Glutamatergic neuron (in vitro differentiated cells): ENCODE data around the gene STK11. TPM values are rescaled to one million over a fixed set of nuclear protein-coding genes. Genes with fewer than 3 reads are reported as not detected.

Experiments used
- DNase-seq: peaks from one replicate; pipeline ENCODE4 v3.0.0; 2022
- H3K27ac Mint-ChIP-seq: one replicate; pipeline ENCODE4 v1.8.0; 2020; ENCODE audit warnings: mild to moderate bottlenecking, mixed read lengths, inconsistent platforms; ENCODE audit not compliant: unreplicated experiment
- H3K27me3 Mint-ChIP-seq: one replicate; pipeline ENCODE4 v1.8.0; 2020; ENCODE audit warnings: mild to moderate bottlenecking, moderate library complexity, mixed read lengths, inconsistent platforms; ENCODE audit not compliant: unreplicated experiment
- H3K36me3 Mint-ChIP-seq: one replicate; pipeline ENCODE4 v1.8.0; 2020; ENCODE audit warnings: mild to moderate bottlenecking, mixed read lengths, inconsistent platforms; ENCODE audit not compliant: unreplicated experiment
- H3K4me1 Mint-ChIP-seq: one replicate; pipeline ENCODE4 v1.8.0; 2020; ENCODE audit warnings: mild to moderate bottlenecking, low read depth, mixed read lengths, inconsistent platforms; ENCODE audit not compliant: unreplicated experiment
- H3K4me3 Mint-ChIP-seq: one replicate; pipeline ENCODE4 v1.8.0; 2020; ENCODE audit warnings: mild to moderate bottlenecking, mixed read lengths, inconsistent platforms; ENCODE audit not compliant: unreplicated experiment
- H3K9me3 Mint-ChIP-seq: one replicate; pipeline ENCODE4 v1.8.0; 2020; ENCODE audit warnings: mild to moderate bottlenecking, moderate library complexity, mixed read lengths, inconsistent platforms; ENCODE audit not compliant: unreplicated experiment
- CTCF ChIP-seq: fragments of 200-600 bp; sonication (generic); IDR thresholded peaks from one replicate; pipeline ENCODE4 v1.5.0; 2021; ENCODE audit not compliant: partially characterized antibody, unreplicated experiment
- total RNA-seq: library from RNA; stranded (reverse); fragmentation: NEBNext Ultra II Directional; extraction: Animal tissue kit (Norgen Biotek cat#: 25700); gene quantifications from one replicate; pipeline ENCODE4 v1.2.1, GENCODE V29; 2021; ENCODE audit not compliant: unreplicated experiment

Gene STK11
- total RNA-seq, 1 donor from 2014 or later = 48.2 TPM

GRCh38 chr19:1274081-1274851 lies 68.7 kb downstream of the STK11 start:
- Mint-ChIP-seq H3K27me3 (peaks cover 17% of the 10 kb centered on the region), H3K4me3 (peak overlapping the region; percentile 64), H3K4me1 (peaks cover 26% of the 10 kb centered on the region), H3K36me3 (no peaks in the 10 kb centered on the region), H3K9me3 (peaks cover 19% of the 10 kb centered on the region), H3K27ac (peak overlapping the region; percentile 76)
- no peak for TF ChIP-seq CTCF
- no peak for DNase-seq

- no peaks in the 10 kb centered on the region for H3K36me3 Mint-ChIP-seq
- no peak for DNase-seq
- H3K27me3 Mint-ChIP-seq = peaks cover 19% of the 10 kb centered on the region
- TF ChIP-seq CTCF = no peak
- H3K4me3 Mint-ChIP-seq = peak overlapping the region; percentile 20
- H3K9me3 Mint-ChIP-seq = peaks cover 19% of the 10 kb centered on the region
- peak overlapping the region; percentile 66 for H3K27ac Mint-ChIP-seq
- H3K4me1 Mint-ChIP-seq = peaks cover 27% of the 10 kb centered on the region
Measured at GRCh38 chr19:1274852-1275259, 69.3 kb downstream of the STK11 start.

- Mint-ChIP-seq H3K27me3 (peaks cover 24% of the 10 kb centered on the region), H3K4me3 (peak within 1 kb of the TSS; percentile 86), H3K9me3 (peaks cover 18% of the 10 kb centered on the region), H3K4me1 (peaks cover 29% of the 10 kb centered on the region), H3K27ac (peak within 1 kb of the TSS; percentile 66), H3K36me3 (no peaks in the 10 kb centered on the region)
- no peak for TF ChIP-seq CTCF
- DNase-seq = peak; percentile 96
Measured at GRCh38 chr19:1275260-1275975, 69.8 kb downstream of the STK11 start, which contains the start of gene FAM174C. TSS of gene FAM174C (plus strand) at chr19:1275530. CDS start at chr19:1275550, 20 bp downstream.

DNA sequence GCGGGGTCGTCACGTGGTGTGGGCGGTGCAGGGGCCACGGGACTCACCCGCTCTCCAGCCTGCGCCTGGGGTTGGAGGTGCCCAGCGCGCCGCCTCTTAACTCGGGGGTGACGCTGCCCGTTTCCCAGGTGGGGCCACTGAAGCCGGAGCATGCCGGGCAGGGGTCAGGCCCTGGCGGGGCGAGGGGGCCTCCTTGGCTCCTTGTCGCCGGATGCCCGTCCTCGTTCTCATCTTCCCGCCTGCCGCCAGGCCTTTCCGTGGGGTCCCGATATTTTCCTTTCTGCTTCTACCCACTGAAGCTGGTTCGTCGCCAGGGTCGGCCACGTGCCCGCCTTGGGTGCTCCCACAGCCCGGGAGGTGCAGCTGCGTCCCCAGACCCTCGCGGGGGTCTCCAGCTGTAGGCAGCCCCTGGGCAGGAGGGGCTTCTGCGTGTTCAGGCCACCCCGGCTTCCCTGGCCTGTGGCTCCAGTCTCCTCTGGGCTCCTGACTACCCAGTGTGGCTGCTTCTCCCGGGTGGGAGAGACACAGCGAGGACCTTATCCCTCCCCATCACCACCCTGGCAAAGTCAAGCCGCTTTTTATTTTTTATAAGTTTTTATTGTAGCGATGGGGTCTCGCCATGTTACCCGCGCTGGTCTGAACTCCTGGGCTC lies 70.5 kb downstream of the STK11 start:
- Mint-ChIP-seq H3K36me3 (no peaks in the 10 kb centered on the region), H3K27ac (no peak overlapping the region), H3K4me1 (peaks cover 25% of the 10 kb centered on the region), H3K27me3 (peaks cover 22% of the 10 kb centered on the region), H3K9me3 (peaks cover 15% of the 10 kb centered on the region), H3K4me3 (peak overlapping the region; percentile 86)
- no peak for TF ChIP-seq CTCF
- DNase-seq = no peak
